IPS-20b (cell line): ENCODE results near the gene SPPL2C.

Experiments used
- H3K27ac ChIP-seq: one replicate; pipeline ENCODE4 v1.5.1; 2013; ENCODE audit warnings: low read length
- H3K27me3 ChIP-seq: 2 replicates; pipeline ENCODE4 v1.6.1; 2013; ENCODE audit warnings: mild to moderate bottlenecking, low read length, inconsistent platforms; ENCODE audit not compliant: insufficient read depth
- H3K36me3 ChIP-seq: 2 replicates; pipeline ENCODE4 v1.6.1; 2013; ENCODE audit warnings: low read depth, mild to moderate bottlenecking, inconsistent platforms, low read length, moderate library complexity; ENCODE audit not compliant: insufficient read depth
- H3K4me1 ChIP-seq: 2 replicates; pipeline ENCODE4 v1.6.1; 2013; ENCODE audit warnings: mild to moderate bottlenecking, control low read depth, inconsistent platforms, low read length, moderate library complexity; ENCODE audit not compliant: insufficient read depth
- H3K4me3 ChIP-seq: 2 replicates; pipeline ENCODE4 v1.5.1; 2013; ENCODE audit warnings: mild to moderate bottlenecking, low read length, inconsistent platforms
- H3K9ac ChIP-seq: 2 replicates; pipeline ENCODE4 v1.6.1; 2013; ENCODE audit warnings: low read depth, mild to moderate bottlenecking, inconsistent platforms, low read length, moderate library complexity
- H3K9me3 ChIP-seq: 2 replicates; pipeline ENCODE4 v1.6.1; 2013; ENCODE audit warnings: mild to moderate bottlenecking, low read depth, low read length, inconsistent platforms; ENCODE audit not compliant: insufficient read depth

The SPPL2C gene

DNA sequence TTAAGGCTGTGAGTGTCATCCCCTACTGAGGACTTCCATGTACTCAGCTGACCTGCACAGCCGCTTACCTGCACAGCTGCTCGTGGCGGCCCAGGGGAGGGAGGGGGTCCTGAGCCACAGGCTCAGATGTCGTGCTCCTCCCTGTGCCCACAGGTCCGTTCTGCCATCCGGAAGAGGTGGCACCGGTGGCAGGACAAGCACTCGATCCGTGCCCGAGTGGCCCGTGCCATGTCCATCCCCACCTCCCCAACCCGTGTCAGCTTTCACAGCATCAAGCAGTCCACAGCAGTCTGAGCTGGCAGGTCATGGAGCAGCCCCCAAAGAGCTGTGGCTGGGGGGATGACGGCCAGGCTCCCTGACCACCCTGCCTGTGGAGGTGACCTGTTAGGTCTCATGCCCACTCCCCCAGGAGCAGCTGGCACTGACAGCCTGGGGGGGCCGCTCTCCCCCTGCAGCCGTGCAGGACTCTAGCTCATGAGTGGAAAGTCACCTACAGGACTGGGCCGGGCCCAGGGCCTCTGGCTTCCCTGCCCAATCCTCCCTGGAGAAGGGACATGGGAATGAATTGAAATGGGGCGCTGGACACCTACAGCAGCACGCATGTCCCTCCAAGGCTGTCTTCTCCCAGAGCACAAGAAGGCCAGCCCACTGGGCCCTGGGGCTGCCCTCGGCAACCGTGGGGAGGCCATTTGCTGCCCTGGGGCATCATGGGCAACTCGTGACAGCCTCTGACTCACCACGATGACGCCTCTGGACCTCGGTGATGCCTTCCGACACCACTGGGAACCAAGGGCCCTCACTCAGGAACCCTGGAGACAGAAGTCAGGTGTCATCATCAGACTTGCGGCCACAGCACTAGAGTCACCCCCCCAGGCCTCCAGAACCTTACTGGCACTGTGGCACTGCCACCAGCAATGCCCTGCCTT lies 9.9 kb upstream of the SPPL2C start:
- Histone ChIP-seq H3K9me3 (no peaks in the 10 kb centered on the region), H3K4me3 (no peak overlapping the region), H3K36me3 (no peaks in the 10 kb centered on the region), H3K9ac (no peak overlapping the region), H3K27me3 (no peaks in the 10 kb centered on the region), H3K4me1 (no peaks in the 10 kb centered on the region), H3K27ac (no peak overlapping the region)

DNA sequence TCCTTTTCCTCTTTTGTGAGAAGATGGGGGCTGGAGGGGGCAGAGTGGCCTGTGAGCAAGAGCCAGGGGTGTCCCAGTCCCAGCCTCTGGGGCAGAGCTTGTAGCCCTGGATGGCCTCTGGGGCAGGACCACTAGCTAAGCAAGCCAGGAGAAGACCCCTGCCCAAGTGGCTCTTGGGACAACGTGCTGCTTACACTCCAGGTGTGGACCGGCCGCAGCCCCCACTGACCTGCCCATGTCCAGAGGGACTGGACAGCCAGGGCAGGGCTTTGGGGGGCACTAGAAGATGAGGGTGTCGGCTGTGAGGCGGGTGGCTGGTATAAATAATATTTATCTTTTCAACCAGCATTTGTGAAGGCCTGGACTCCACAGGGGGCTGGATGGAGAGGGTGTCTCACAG lies 9.2 kb upstream of the SPPL2C start:
- Histone ChIP-seq H3K9ac (no peak overlapping the region), H3K9me3 (no peaks in the 10 kb centered on the region), H3K27ac (no peak overlapping the region), H3K36me3 (no peaks in the 10 kb centered on the region), H3K27me3 (no peaks in the 10 kb centered on the region), H3K4me3 (no peak overlapping the region), H3K4me1 (no peaks in the 10 kb centered on the region)

DNA sequence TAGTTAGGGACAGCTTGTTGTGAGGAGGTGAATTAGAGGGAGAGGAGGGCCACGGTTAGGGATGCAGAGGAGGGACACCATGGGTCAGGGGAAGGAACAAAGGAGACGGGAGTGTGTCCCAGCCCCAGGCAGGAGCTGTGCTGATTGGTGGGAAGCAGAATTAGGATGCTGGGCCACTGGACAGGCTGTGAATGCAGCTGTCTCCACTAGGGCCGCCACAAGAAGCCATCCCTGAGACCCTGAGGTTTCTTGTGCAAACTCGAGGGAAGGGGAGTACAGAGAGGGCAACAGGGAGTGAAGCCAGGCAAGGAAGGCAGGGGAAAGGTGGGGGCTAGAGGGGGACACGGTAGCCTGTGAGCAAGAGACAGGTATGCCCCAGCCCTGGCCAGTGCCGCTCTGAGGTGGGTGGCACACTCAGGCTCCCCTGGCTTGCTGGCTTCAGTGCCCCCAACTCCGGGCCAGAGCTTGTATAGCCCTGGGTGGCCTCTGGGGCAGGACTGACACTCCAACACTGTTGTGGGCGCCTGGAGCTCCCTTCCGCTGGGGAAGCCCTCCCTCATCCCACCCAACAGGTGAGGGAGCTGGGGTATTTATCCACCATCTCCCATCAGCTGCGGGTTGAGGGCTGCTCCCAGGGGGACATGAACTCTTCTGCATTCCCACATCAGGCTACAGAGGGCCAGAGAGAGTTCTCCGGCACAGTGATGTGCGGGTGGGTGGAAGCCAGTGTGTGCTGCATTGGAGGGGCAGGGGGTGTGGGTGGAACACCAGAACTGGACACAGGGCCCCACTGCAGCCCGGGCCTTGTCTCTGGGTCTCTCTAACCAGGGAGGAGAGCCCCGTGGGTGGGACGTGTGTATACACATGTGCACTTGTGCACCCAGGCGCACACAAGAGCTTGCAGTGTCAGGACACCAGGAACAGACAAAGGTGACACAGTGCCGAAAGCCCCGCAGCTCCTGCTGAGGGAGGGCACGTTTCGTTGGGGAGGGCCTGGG lies 8.3 kb upstream of the SPPL2C start:
- Histone ChIP-seq H3K9ac (no peak overlapping the region), H3K9me3 (no peaks in the 10 kb centered on the region), H3K36me3 (no peaks in the 10 kb centered on the region), H3K4me3 (no peak overlapping the region), H3K27me3 (no peaks in the 10 kb centered on the region), H3K27ac (no peak overlapping the region), H3K4me1 (no peaks in the 10 kb centered on the region)

DNA sequence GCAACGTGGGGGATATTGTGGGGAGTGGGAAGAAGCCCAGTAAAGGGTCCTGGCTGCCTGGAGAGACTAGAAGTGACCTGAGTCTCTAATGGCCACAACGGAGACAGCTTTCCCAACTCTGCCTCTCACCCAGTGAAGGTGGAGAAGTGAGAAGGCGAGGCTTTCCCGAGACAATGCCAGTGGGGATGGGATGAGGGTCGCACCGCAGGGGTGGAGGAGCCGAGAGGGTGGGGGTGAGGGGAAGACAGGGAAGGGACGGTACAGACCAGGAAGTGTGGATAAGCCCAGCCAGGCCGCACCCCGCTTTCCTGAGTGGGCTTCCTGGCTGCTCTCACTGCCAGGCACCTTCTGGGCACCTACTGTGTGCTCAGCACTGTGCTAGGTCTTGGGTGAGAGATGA lies 7.5 kb upstream of the SPPL2C start:
- H3K9me3 ChIP-seq: no peaks in the 10 kb centered on the region
- H3K36me3 ChIP-seq: no peaks in the 10 kb centered on the region
- no peaks in the 10 kb centered on the region for H3K4me1 ChIP-seq
- no peak overlapping the region for H3K27ac ChIP-seq
- H3K4me3 ChIP-seq: no peak overlapping the region
- no peaks in the 10 kb centered on the region for H3K27me3 ChIP-seq
- H3K9ac ChIP-seq: no peak overlapping the region

DNA sequence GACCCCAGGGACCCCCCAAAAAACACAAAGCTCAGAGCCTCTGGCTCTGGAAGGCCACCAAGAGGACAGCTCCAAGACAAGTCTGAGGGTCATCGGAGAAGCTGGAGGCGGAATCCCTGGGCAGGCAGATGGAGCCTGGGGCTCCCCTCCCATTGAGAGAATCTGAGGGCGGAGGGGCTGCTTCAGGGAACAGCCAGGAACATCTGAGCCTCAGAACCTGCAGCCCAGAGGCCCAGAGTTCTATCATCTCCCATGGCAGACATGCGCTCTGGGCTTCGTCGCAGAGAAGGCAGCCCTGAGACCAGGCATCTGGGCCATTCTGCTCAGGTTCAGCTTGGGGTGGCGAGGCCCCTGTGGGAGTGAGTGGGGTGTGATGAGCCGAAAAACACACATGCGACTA lies 7.1 kb upstream of the SPPL2C start:
- H3K27ac ChIP-seq: no peak overlapping the region
- no peak overlapping the region for H3K9ac ChIP-seq
- no peaks in the 10 kb centered on the region for H3K9me3 ChIP-seq
- H3K27me3 ChIP-seq: no peaks in the 10 kb centered on the region
- H3K4me3 ChIP-seq: no peak overlapping the region
- no peaks in the 10 kb centered on the region for H3K4me1 ChIP-seq
- H3K36me3 ChIP-seq: no peaks in the 10 kb centered on the region

DNA sequence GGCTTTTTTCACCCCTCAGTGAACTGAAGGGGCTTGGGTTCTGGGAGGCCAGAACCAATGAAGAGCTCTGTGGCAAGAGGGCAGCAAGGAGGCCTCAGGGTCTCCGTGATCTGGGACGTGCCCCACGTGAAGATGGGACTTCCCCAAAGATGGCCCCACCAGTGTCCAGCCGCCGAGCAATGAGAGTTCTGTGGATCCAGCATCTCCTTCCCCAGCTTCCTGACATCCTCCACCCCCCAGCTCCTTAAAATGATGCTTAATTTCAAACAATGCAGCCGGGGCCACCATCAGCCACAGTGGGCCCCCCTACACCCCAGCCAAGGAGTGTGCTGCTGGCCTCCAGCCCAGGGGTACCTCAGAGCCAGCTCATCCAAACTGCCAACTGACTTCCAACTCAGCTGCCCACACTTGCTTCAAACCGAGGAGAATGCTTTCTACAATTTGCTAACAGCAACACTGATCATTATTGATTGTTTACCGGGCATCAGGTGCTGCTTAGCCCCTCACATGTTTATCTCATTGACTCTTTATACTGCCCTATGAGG lies 5.9 kb upstream of the SPPL2C start:
- Histone ChIP-seq H3K27ac (no peak overlapping the region), H3K36me3 (no peaks in the 10 kb centered on the region), H3K9me3 (no peaks in the 10 kb centered on the region), H3K27me3 (no peaks in the 10 kb centered on the region), H3K9ac (no peak overlapping the region), H3K4me1 (no peaks in the 10 kb centered on the region), H3K4me3 (no peak overlapping the region)

DNA sequence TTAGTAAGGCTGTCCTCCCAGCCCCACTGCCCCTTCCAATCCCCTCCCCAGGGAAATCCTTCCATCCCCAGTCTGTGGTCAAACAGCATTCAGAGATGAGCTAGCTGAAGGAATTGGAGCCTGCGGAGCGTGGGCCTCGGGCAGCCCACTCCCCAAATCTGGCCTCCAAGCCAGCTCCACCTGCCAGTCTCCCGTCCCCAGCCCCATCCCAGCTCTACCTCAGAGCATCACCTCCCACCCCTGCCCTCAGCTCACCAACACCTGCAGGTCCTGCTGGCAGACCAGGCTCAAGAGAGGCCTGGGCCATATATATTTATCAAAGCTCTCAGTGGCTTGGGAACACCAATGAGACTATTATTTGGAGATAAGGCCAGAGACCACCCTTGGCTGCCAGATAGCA lies 5.2 kb upstream of the SPPL2C start:
- no peak overlapping the region for H3K4me3 ChIP-seq
- H3K9ac ChIP-seq: no peak overlapping the region
- no peaks in the 10 kb centered on the region for H3K27me3 ChIP-seq
- H3K9me3 ChIP-seq: no peaks in the 10 kb centered on the region
- no peaks in the 10 kb centered on the region for H3K36me3 ChIP-seq
- H3K4me1 ChIP-seq: no peaks in the 10 kb centered on the region
- no peak overlapping the region for H3K27ac ChIP-seq

DNA sequence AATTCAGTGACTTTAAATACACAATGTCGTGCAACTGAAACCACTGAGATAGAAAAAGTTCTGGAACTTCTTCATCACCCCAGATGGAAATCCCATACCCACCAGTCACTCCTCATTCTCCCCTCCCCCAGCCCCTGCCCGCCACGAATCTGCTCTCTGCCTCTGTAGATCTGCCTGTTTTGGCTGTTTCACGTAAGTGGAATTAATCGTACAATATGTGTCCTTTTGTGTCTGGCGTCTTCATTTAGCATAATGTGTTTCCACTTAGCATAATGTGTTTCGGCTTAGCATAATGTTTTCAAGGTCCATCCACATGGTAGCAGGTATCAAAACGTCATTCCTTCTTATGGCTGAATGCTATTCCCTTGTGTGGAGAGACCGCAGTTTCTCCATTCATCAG lies 3.5 kb upstream of the SPPL2C start:
- Histone ChIP-seq H3K36me3 (no peaks in the 10 kb centered on the region), H3K4me1 (no peaks in the 10 kb centered on the region), H3K9ac (no peak overlapping the region), H3K4me3 (no peak overlapping the region), H3K27me3 (no peaks in the 10 kb centered on the region), H3K9me3 (no peaks in the 10 kb centered on the region), H3K27ac (no peak overlapping the region)

DNA sequence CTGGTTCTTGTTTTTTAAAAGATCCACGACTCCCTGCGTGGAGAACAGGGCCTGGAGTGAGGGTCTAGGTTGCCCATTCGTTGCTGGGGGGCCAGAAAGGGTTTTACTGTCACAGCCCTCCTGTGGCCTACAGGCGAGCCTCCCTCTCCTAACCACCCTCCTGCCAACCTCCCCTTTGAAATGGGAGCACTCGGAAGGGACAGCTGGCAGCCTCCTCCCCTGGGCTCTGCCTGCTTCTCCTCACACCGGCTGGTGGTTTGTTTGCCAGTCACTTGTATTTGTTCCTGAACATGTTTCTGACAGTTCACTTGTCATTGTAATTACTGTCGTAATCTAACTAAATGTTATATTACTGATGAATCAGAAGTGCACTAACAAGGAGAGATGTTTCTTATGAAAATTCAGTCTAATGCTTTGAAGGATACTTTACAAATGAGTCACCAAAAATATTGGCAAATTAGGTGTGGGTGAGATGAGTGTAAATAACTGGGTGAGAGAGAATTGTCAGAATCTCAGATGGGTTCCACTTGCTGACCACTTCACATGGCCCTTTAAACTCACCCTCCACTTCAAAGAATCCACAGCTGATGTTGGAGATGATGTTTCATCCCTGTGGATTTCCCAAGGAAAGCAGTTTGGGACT lies 2.7 kb upstream of the SPPL2C start:
- Histone ChIP-seq H3K27me3 (no peaks in the 10 kb centered on the region), H3K4me3 (no peak overlapping the region), H3K27ac (no peak overlapping the region), H3K4me1 (no peaks in the 10 kb centered on the region), H3K9ac (no peak overlapping the region), H3K9me3 (no peaks in the 10 kb centered on the region), H3K36me3 (no peaks in the 10 kb centered on the region)

DNA sequence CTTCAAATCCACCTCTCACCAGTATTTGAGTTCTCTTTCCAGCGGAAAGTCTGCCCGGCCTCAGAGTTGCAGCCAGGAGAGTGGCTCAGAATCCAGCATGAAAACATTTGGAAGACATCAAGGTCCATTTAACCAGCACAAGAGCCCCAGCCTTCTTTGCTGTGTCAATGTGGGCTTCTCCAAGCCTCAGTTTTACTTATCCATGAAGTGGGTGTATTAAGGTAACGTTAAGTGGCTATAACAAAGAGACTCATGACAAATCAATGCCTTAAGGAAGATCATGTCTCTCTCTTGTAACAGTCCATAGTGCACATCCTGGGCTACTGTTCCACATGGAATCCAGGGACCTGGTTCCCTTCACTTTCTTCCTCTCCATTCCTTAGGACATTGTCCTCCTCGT lies 959 bp upstream of the SPPL2C start:
- Histone ChIP-seq H3K27me3 (no peaks in the 10 kb centered on the region), H3K4me1 (no peaks in the 10 kb centered on the region), H3K4me3 (no peak overlapping the region), H3K9ac (no peak overlapping the region), H3K9me3 (no peaks in the 10 kb centered on the region), H3K36me3 (no peaks in the 10 kb centered on the region), H3K27ac (no peak overlapping the region)

DNA sequence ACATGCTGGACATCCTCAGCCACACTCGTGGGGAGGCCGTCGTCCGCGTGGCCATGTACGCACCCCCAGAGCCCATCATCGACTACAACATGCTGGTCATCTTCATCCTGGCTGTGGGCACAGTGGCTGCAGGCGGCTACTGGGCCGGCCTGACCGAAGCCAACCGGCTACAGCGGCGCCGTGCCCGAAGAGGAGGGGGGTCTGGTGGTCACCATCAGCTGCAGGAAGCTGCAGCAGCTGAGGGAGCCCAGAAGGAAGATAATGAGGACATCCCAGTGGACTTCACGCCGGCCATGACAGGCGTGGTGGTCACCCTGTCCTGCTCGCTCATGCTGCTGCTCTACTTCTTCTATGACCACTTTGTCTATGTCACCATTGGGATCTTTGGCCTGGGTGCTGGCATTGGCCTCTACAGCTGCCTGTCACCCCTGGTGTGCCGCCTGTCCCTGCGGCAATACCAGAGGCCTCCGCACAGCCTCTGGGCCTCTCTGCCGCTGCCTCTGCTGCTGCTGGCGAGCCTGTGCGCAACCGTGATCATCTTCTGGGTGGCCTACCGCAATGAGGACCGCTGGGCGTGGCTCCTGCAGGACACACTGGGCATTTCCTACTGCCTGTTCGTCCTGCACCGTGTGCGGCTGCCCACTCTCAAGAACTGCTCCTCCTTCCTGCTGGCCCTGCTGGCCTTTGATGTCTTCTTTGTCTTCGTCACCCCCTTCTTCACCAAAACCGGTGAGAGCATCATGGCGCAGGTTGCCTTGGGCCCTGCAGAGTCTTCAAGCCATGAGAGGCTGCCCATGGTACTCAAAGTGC lies 900 bp downstream of the SPPL2C start:
- no peaks in the 10 kb centered on the region for H3K4me1 ChIP-seq
- H3K9me3 ChIP-seq: no peaks in the 10 kb centered on the region
- H3K27ac ChIP-seq: no peak overlapping the region
- no peaks in the 10 kb centered on the region for H3K27me3 ChIP-seq
- no peak overlapping the region for H3K4me3 ChIP-seq
- H3K36me3 ChIP-seq: no peaks in the 10 kb centered on the region
- no peak overlapping the region for H3K9ac ChIP-seq
